GM23338 (cell line): ENCODE results near the gene CD80.

Experiments used
- CREB1 ChIP-seq: fragments of 250-450 bp; sonication (Bioruptor Pico); IDR thresholded peaks from 2 replicates; pipeline ENCODE4 v1.5.0; 2020; ENCODE audit warnings: low read depth, mild to moderate bottlenecking, moderate library complexity
- CTCF ChIP-seq, 2 experiments: fragments of 200-600 bp in 1 of 2; sonication (generic) in 1 of 2; conservative IDR thresholded peaks; 2 replicates each; pipeline versions ENCODE4 v1.5.1 to v1.6.1; 2016 to 2017; ENCODE audit warnings: antibody characterized with exemption in 2 of 2, low read depth in 2 of 2, mild to moderate bottlenecking in 2 of 2, moderate library complexity in 1 of 2
- EZH2 ChIP-seq: fragments of 200-600 bp; sonication (generic); IDR thresholded peaks from one replicate; pipeline ENCODE4 v1.8.0; 2017; ENCODE audit warnings: antibody characterized with exemption, mild to moderate bottlenecking, low read depth; ENCODE audit not compliant: unreplicated experiment
- POLR2AphosphoS5 ChIP-seq: IDR thresholded peaks from 2 replicates; pipeline ENCODE4 v1.6.1; 2016; ENCODE audit warnings: antibody characterized with exemption, low read depth
- REST ChIP-seq: IDR thresholded peaks from one replicate; pipeline ENCODE4 v1.6.1; 2018; ENCODE audit warnings: antibody characterized with exemption; ENCODE audit not compliant: unreplicated experiment

DNA sequence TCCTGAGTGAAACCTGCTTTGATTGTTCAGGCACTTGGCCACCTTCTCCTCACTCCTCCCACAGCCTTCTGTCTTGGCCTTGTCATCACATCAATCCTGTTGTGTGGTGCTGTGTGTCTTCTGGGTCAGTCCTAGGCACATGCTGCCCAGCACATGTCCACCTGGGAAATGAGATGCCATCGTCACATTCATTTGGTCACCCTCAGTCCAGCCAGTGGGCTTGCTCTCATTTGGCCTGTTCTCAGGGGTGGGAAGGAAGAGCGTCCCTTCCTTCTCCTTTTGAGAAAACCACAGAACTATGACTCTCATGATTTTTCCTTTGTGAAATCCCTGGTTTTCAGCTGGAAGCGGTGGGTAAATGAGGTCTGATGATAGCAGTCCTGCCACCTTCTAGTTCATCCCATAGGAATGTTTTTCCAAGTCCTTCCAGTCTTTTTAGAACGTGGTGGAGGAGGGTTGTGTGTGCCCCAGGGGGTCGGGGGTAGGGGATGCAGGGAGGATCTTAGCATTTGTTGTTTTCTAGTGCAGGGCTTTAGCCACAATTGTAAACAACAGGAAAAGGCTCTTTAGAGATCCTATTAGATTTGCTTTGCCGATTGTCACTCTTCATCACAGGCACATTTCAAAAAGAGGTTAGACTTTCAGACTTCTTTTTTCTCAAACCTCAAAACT is 29.8 kb upstream of the CD80 start:
- TF ChIP-seq POLR2AphosphoS5 (no peak), CTCF (conservative IDR thresholded peaks at IDR 0.05; ENCODE audit: low read depth in 2 of 2) (no peak), CREB1 (CRISPR knock-in tag) (no peak), REST (no peak), EZH2 (no peak)
